Testis (tissue), 2 donors: ENCODE data around the gene GALNT5.

ENCODE experiments used
- CTCF ChIP-seq, 3 experiments: fragments of 450-650 bp in 2 of 3; fragments of 200-600 bp in 1 of 3; sonication (generic) in 1 of 3; IDR thresholded peaks; one replicate each; pipeline ENCODE4 v1.5.1; 2016 to 2019; ENCODE audit warnings: antibody characterized with exemption in 3 of 3, mild to moderate bottlenecking in 2 of 3, moderate library complexity in 1 of 3
- POLR2A ChIP-seq: fragments of 450-650 bp; IDR thresholded peaks from one replicate; pipeline ENCODE4 v1.6.1; 2017; ENCODE audit warnings: antibody characterized with exemption, mild to moderate bottlenecking, moderate library complexity

GRCh38 chr2:157245846-157246764 lies 11.4 kb upstream of the GALNT5 start:
- TF ChIP-seq CTCF (IDR thresholded peaks at IDR 0.05) (no peak), POLR2A (no peak)
